OCI-LY1 (cell line): ENCODE measurements around the gene PRR16.

ENCODE experiments used
- H2AFZ ChIP-seq: fragments of 200-600 bp; sonication (generic), shearing (Covaris generic); 2 replicates; pipeline ENCODE4 v1.6.0; 2014; ENCODE audit warnings: antibody characterized with exemption, mild to moderate bottlenecking, low read length
- H3F3A ChIP-seq: fragments of 200-600 bp; sonication (generic), shearing (Covaris generic); 2 replicates; pipeline ENCODE4 v1.6.0; 2014; ENCODE audit warnings: mild to moderate bottlenecking, antibody characterized with exemption, low read length, moderate library complexity; ENCODE audit not compliant: insufficient read depth
- H3K27ac ChIP-seq: fragments of 200-600 bp; sonication (generic); 2 replicates; pipeline ENCODE4 v1.5.1; 2014; ENCODE audit warnings: low read length, mixed run types, mild to moderate bottlenecking, low read depth; ENCODE audit not compliant: poor library complexity, severe bottlenecking
- H3K27me3 ChIP-seq: fragments of 200-600 bp; sonication (generic); 2 replicates; pipeline ENCODE4 v1.6.0; 2014; ENCODE audit warnings: antibody characterized with exemption, mild to moderate bottlenecking, low read length, moderate library complexity; ENCODE audit not compliant: insufficient read depth
- H3K36me3 ChIP-seq: fragments of 200-600 bp; sonication (generic); 2 replicates; pipeline ENCODE4 v1.6.1; 2014; ENCODE audit warnings: mild to moderate bottlenecking, antibody characterized with exemption, low read length, moderate library complexity, mixed read lengths; ENCODE audit not compliant: insufficient read depth
- H3K4me1 ChIP-seq: fragments of 200-600 bp; sonication (generic); 2 replicates; pipeline ENCODE4 v1.5.1; 2014; ENCODE audit warnings: mild to moderate bottlenecking, low read length, moderate library complexity; ENCODE audit not compliant: insufficient read depth, severe bottlenecking
- H3K4me2 ChIP-seq: fragments of 200-600 bp; sonication (generic), shearing (Covaris generic); 2 replicates; pipeline ENCODE4 v1.6.1; 2014; ENCODE audit warnings: low read length
- H3K4me3 ChIP-seq: fragments of 200-600 bp; sonication (generic); 2 replicates; pipeline ENCODE4 v1.5.1; 2014; ENCODE audit warnings: low read length, low read depth, mild to moderate bottlenecking, mixed read lengths; ENCODE audit not compliant: poor library complexity, severe bottlenecking
- H3K79me2 ChIP-seq: fragments of 200-600 bp; shearing (Covaris generic); 2 replicates; pipeline ENCODE4 v1.6.1; 2016; ENCODE audit warnings: mixed run types, low read length, mixed read lengths; ENCODE audit not compliant: insufficient read depth
- H3K9ac ChIP-seq: fragments of 200-600 bp; sonication (generic), shearing (Covaris generic); 2 replicates; pipeline ENCODE4 v1.6.1; 2014; ENCODE audit warnings: mild to moderate bottlenecking, low read length, mixed read lengths
- H3K9me2 ChIP-seq: fragments of 200-600 bp; sonication (generic), shearing (Covaris generic); 2 replicates; pipeline ENCODE4 v1.6.1; 2014; ENCODE audit warnings: low read depth, mild to moderate bottlenecking, low read length, mixed read lengths
- H3K9me3 ChIP-seq: fragments of 200-600 bp; shearing (Covaris generic); 2 replicates; pipeline ENCODE4 v1.6.1; 2014; ENCODE audit warnings: low read length, mixed read lengths
- H4K20me1 ChIP-seq: fragments of 200-600 bp; sonication (generic), shearing (Covaris generic); 2 replicates; pipeline ENCODE4 v1.6.0; 2016; ENCODE audit warnings: mild to moderate bottlenecking, low read length; ENCODE audit not compliant: insufficient read depth
- CTCF ChIP-seq: fragments of 200-600 bp; sonication (generic), shearing (Covaris generic); IDR thresholded peaks from 2 replicates; pipeline ENCODE4 v1.5.1; 2017; ENCODE audit warnings: mild to moderate bottlenecking, antibody characterized with exemption, low read length, moderate library complexity, mixed read lengths
- EZH2 ChIP-seq: fragments of 200-600 bp; sonication (generic), shearing (Covaris generic); IDR thresholded peaks from 2 replicates; pipeline ENCODE4 v1.8.0; 2017; ENCODE audit warnings: borderline replicate concordance, mixed run types, mild to moderate bottlenecking, antibody characterized with exemption, low read length, moderate library complexity, mixed read lengths

The PRR16 gene

GRCh38 chr5:120730214-120730613 lies 266.1 kb downstream of the PRR16 start:
- Histone ChIP-seq H3K27me3 (no peaks in the 10 kb centered on the region), H3K4me2 (no peak overlapping the region), H3K27ac (no peak overlapping the region), H3K9me3 (no peaks in the 10 kb centered on the region), H4K20me1 (no peaks in the 10 kb centered on the region), H3K36me3 (no peaks in the 10 kb centered on the region), H3K9ac (no peak overlapping the region), H3K4me3 (no peak overlapping the region), H2AFZ (no peak overlapping the region), H3K4me1 (no peaks in the 10 kb centered on the region), H3F3A (no peaks in the 10 kb centered on the region), H3K9me2 (no peaks in the 10 kb centered on the region), H3K79me2 (no peaks in the 10 kb centered on the region)
- TF ChIP-seq EZH2 (no peak), CTCF (no peak)

- H3K27ac ChIP-seq: no peak overlapping the region
- H3F3A ChIP-seq: no peaks in the 10 kb centered on the region
- no peaks in the 10 kb centered on the region for H3K4me1 ChIP-seq
- H3K27me3 ChIP-seq: no peaks in the 10 kb centered on the region
- no peak overlapping the region for H3K4me3 ChIP-seq
- H3K4me2 ChIP-seq: no peak overlapping the region
- H3K9me2 ChIP-seq: no peaks in the 10 kb centered on the region
- no peak overlapping the region for H2AFZ ChIP-seq
- H4K20me1 ChIP-seq: no peaks in the 10 kb centered on the region
- no peaks in the 10 kb centered on the region for H3K79me2 ChIP-seq
- H3K9ac ChIP-seq: no peak overlapping the region
- TF ChIP-seq CTCF (no peak), EZH2 (no peak)
- no peaks in the 10 kb centered on the region for H3K36me3 ChIP-seq
- no peaks in the 10 kb centered on the region for H3K9me3 ChIP-seq
Measured at GRCh38 chr5:120734033-120734432, 269.9 kb downstream of the PRR16 start.

- Histone ChIP-seq H3K27me3 (no peaks in the 10 kb centered on the region), H3K9ac (no peak overlapping the region), H3K4me3 (no peak overlapping the region), H3K4me2 (no peak overlapping the region), H2AFZ (no peak overlapping the region), H4K20me1 (no peaks in the 10 kb centered on the region), H3K79me2 (no peaks in the 10 kb centered on the region), H3K36me3 (no peaks in the 10 kb centered on the region), H3K9me2 (no peaks in the 10 kb centered on the region), H3F3A (no peaks in the 10 kb centered on the region), H3K27ac (no peak overlapping the region), H3K4me1 (no peaks in the 10 kb centered on the region), H3K9me3 (no peaks in the 10 kb centered on the region)
- TF ChIP-seq CTCF: no peak
- TF ChIP-seq EZH2: no peak
Measured at GRCh38 chr5:120735076-120735475, 271.0 kb downstream of the PRR16 start.
